Measurements from ENCODE around the gene TSHZ2. TPM values are rescaled to one million over a fixed set of nuclear protein-coding genes. Genes with fewer than 3 reads are reported as not detected.
"Not testable (repeated sequence)": the region's sequence is repeated elsewhere in the genome, so short reads cannot be mapped to it uniquely, and the experiment has no call there.

Gene TSHZ2
- total RNA-seq, 3 donors from 2014 or later (not counting 1 experiment from before 2014, with no cell fraction given), result 1.8 to 1.9 TPM; not detected in 1

DNA sequence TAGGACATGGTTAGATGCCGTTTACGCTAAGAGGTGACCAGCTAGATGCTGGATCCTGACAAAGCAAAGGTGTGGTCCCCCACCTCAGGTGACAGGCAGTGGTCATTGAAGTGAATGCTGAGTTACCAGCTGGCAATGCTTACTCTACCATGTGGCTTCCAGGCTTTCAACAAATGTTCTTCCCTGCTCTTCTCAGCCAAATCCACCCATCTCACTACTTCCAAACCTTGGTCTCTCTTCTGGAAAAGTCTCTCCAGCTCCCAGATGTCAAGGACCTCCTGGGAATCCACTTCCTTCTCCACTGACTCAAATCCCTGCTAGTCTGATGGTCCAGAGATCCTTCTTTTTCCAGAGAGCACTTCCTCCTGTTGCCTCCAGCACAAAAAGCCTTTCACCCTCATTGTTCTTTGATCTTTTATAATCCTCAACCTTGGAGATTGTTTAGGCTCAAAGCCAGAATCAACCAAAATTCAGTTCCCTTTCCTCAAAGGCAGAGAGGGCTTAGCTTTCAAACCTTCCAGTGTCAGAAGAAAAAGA, 393.4 kb downstream of the TSHZ2 start:
- Histone ChIP-seq H3K4me3 (ENCODE audit: low read length) (no peak overlapping the region), H3K4me1 (ENCODE audit: control insufficient read depth, insufficient read depth, low read length) (no peaks in the 10 kb centered on the region), H3K36me3 (ENCODE audit: control insufficient read depth, insufficient read depth, low read length) (no peaks in the 10 kb centered on the region), H3K9me3 (ENCODE audit: control insufficient read depth, insufficient read depth, low read length) (no peaks in the 10 kb centered on the region), H3K27me3 (ENCODE audit: control insufficient read depth, insufficient read depth, low read length) (no peaks in the 10 kb centered on the region), H3K27ac (ENCODE audit: low read length) (no peak overlapping the region)
- intact Hi-C loops (cut with micrococcal nuclease), result no loop called here
- no peak overlapping the region for H3K27ac Mint-ChIP-seq
- ATAC-seq (no peak), DNase-seq (no peak)
- TF ChIP-seq, protein P1, sequence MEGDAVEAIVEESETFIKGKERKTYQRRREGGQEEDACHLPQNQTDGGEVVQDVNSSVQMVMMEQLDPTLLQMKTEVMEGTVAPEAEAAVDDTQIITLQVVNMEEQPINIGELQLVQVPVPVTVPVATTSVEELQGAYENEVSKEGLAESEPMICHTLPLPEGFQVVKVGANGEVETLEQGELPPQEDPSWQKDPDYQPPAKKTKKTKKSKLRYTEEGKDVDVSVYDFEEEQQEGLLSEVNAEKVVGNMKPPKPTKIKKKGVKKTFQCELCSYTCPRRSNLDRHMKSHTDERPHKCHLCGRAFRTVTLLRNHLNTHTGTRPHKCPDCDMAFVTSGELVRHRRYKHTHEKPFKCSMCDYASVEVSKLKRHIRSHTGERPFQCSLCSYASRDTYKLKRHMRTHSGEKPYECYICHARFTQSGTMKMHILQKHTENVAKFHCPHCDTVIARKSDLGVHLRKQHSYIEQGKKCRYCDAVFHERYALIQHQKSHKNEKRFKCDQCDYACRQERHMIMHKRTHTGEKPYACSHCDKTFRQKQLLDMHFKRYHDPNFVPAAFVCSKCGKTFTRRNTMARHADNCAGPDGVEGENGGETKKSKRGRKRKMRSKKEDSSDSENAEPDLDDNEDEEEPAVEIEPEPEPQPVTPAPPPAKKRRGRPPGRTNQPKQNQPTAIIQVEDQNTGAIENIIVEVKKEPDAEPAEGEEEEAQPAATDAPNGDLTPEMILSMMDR (IDR thresholded peaks at IDR 0.05), result no peak
- no peaks in the 10 kb centered on the region for H3K4me1 Mint-ChIP-seq
- no peak overlapping the region for H3K4me3 Mint-ChIP-seq
- H3K36me3 Mint-ChIP-seq, result no peaks in the 10 kb centered on the region
- H3K27me3 Mint-ChIP-seq (ENCODE audit: low read depth in 2 of 2), result peaks cover 5 to 17% of the 10 kb centered on the region in 2 donors
- no peaks in the 10 kb centered on the region for H3K9me3 Mint-ChIP-seq
- 84% methylated on average over 2 of the region's 2 CpGs for WGBS (ENCODE audit: insufficient coverage)

GRCh38 chr20:53366928-53367327, 394.8 kb downstream of the TSHZ2 start:
- H3K27me3 Mint-ChIP-seq (ENCODE audit: low read depth in 2 of 2), result peaks cover 5 to 17% of the 10 kb centered on the region in 2 donors
- H3K9me3 ChIP-seq (ENCODE audit: control insufficient read depth, insufficient read depth, low read length); H3K4me3 Mint-ChIP-seq; ATAC-seq; intact Hi-C loops (cut with micrococcal nuclease); H3K36me3 Mint-ChIP-seq; H3K27ac Mint-ChIP-seq; H3K4me1 ChIP-seq (ENCODE audit: control insufficient read depth, insufficient read depth, low read length); H3K9me3 Mint-ChIP-seq; H3K27ac ChIP-seq (ENCODE audit: low read length); H3K4me1 Mint-ChIP-seq; DNase-seq; H3K27me3 ChIP-seq (ENCODE audit: control insufficient read depth, insufficient read depth, low read length); H3K36me3 ChIP-seq (ENCODE audit: control insufficient read depth, insufficient read depth, low read length); H3K4me3 ChIP-seq (ENCODE audit: low read length): not testable (repeated sequence)
- 94% methylated on average over 8 of the region's 8 CpGs for WGBS (ENCODE audit: insufficient coverage)

- peaks cover 0 to 5% of the 10 kb centered on the region in 2 donors for H3K4me1 Mint-ChIP-seq
- Histone ChIP-seq H3K9me3 (ENCODE audit: control insufficient read depth, insufficient read depth, low read length) (no peaks in the 10 kb centered on the region), H3K27ac (ENCODE audit: low read length) (no peak overlapping the region), H3K27me3 (ENCODE audit: control insufficient read depth, insufficient read depth, low read length) (no peaks in the 10 kb centered on the region), H3K4me3 (ENCODE audit: low read length) (no peak overlapping the region), H3K36me3 (ENCODE audit: control insufficient read depth, insufficient read depth, low read length) (no peaks in the 10 kb centered on the region), H3K4me1 (ENCODE audit: control insufficient read depth, insufficient read depth, low read length) (no peaks in the 10 kb centered on the region)
- DNase-seq, result no peak
- no peak overlapping the region for H3K27ac Mint-ChIP-seq
- intact Hi-C loops (cut with micrococcal nuclease), result no loop called here
- H3K36me3 Mint-ChIP-seq, result no peaks in the 10 kb centered on the region
- WGBS (ENCODE audit: insufficient coverage), result 84% methylated on average over 7 of the region's 7 CpGs
- H3K4me3 Mint-ChIP-seq, result no peak overlapping the region
- TF ChIP-seq, protein P1 (IDR thresholded peaks at IDR 0.05), result no peak
- no peak for ATAC-seq
- peaks cover 0 to 2% of the 10 kb centered on the region in 2 donors for H3K27me3 Mint-ChIP-seq (ENCODE audit: low read depth in 2 of 2)
- H3K9me3 Mint-ChIP-seq, result no peaks in the 10 kb centered on the region
Measured at GRCh38 chr20:53369871-53370270, 397.7 kb downstream of the TSHZ2 start.

- no peak for ATAC-seq
- H3K27ac Mint-ChIP-seq, result no peak overlapping the region
- Histone ChIP-seq H3K4me3 (ENCODE audit: low read length) (no peak overlapping the region), H3K27me3 (ENCODE audit: control insufficient read depth, insufficient read depth, low read length) (no peaks in the 10 kb centered on the region), H3K27ac (ENCODE audit: low read length) (no peak overlapping the region), H3K4me1 (ENCODE audit: control insufficient read depth, insufficient read depth, low read length) (no peaks in the 10 kb centered on the region), H3K36me3 (ENCODE audit: control insufficient read depth, insufficient read depth, low read length) (no peaks in the 10 kb centered on the region), H3K9me3 (ENCODE audit: control insufficient read depth, insufficient read depth, low read length) (no peaks in the 10 kb centered on the region)
- intact Hi-C loops (cut with micrococcal nuclease), result no loop called here
- DNase-seq, result no peak
- peaks cover 0 to 5% of the 10 kb centered on the region in 2 donors for H3K4me1 Mint-ChIP-seq
- H3K27me3 Mint-ChIP-seq (ENCODE audit: low read depth in 2 of 2), result no peaks in the 10 kb centered on the region
- no peaks in the 10 kb centered on the region for H3K9me3 Mint-ChIP-seq
- no peaks in the 10 kb centered on the region for H3K36me3 Mint-ChIP-seq
- WGBS (ENCODE audit: insufficient coverage), result 59% methylated on average over 13 of the region's 13 CpGs
- no peak overlapping the region for H3K4me3 Mint-ChIP-seq
- TF ChIP-seq, protein P1 (IDR thresholded peaks at IDR 0.05), result no peak
Measured at GRCh38 chr20:53370345-53370961, 398.3 kb downstream of the TSHZ2 start.
